Activated CD4-positive, alpha-beta memory T cell treated with anti-CD3 and anti-CD28 coated beads, Interleukin-2, amount 10 ng/mL, durations not matched to agents 7 days and 5 days (primary cell): ENCODE results near the gene SLC22A2. TPM values are rescaled to one million over a fixed set of nuclear protein-coding genes. Genes with fewer than 3 reads are reported as not detected.
"Not testable (repeated sequence)": the region's sequence is repeated elsewhere in the genome, so short reads cannot be mapped to it uniquely, and the experiment has no call there.

Experiments
- CTCF ChIA-PET: fragments of 350-600 bp; sonication (Branson Sonifier 250); formaldehyde crosslinking; loops from one replicate; lab custom pipeline; 2021; ENCODE audit warnings: antibody characterized with exemption, inconsistent platforms; lab: Charles Lee
- POLR2A ChIA-PET: fragments of 350-600 bp; sonication (Branson Sonifier 250); formaldehyde crosslinking; loops from one replicate; lab custom pipeline; 2021; ENCODE audit warnings: antibody characterized with exemption; lab: Charles Lee
- DNase-seq: peaks from one replicate; pipeline ENCODE4 v3.0.0-alpha.2; 2020
- H3K27ac Mint-ChIP-seq: one replicate; pipeline ENCODE4 v1.8.0; 2021; ENCODE audit warnings: mild to moderate bottlenecking, mixed read lengths
- H3K27me3 Mint-ChIP-seq: one replicate; pipeline ENCODE4 v1.8.0; 2021; ENCODE audit warnings: mixed read lengths
- H3K36me3 Mint-ChIP-seq: one replicate; pipeline ENCODE4 v1.8.0; 2021; ENCODE audit warnings: low read depth, mixed read lengths
- H3K4me1 Mint-ChIP-seq: one replicate; pipeline ENCODE4 v1.8.0; 2021; ENCODE audit warnings: mixed read lengths
- H3K4me3 Mint-ChIP-seq: one replicate; pipeline ENCODE4 v1.8.0; 2021; ENCODE audit warnings: mild to moderate bottlenecking, mixed read lengths
- H3K9me3 Mint-ChIP-seq: one replicate; pipeline ENCODE4 v1.8.0; 2021; ENCODE audit warnings: mixed read lengths
- total RNA-seq, 2 experiments: library from RNA; stranded (reverse); gene quantifications; one replicate each; pipeline ENCODE4 v1.2.3, GENCODE V29; 2021

Gene SLC22A2
- total RNA-seq, 2 experiments from 2014 or later, result not detected

DNA sequence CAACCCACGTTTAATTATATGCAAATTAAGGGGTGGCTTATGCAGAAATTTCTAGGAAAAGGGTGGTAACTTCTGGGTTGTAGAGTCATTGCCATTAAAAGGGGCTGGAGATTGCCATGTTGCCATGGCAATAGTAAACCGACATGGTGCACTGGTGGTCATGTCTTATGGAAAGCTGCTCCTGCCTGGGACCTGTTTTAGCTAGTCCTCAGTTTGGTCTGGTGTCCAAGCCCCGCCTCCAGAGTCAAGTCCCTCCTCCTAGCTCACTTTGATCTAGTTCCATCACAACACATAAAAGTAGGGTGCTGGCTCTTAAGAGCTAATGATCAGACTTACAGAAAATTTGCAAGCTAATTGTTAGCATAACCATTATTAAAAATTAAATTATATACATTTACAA, 5.3 kb downstream of the SLC22A2 start:
- CTCF ChIA-PET, result interaction anchor here (1.0 kb wide), 1 partner anchor 280 kb away, joined by 3 read pairs; no protein-coding TSS in a partner anchor
- Mint-ChIP-seq H3K4me3 (no peak overlapping the region), H3K27ac (no peak overlapping the region), H3K9me3 (no peaks in the 10 kb centered on the region), H3K4me1 (no peaks in the 10 kb centered on the region), H3K36me3 (no peaks in the 10 kb centered on the region), H3K27me3 (peaks cover 2% of the 10 kb centered on the region)
- DNase-seq, result no peak
- POLR2A ChIA-PET, result no interaction called here

DNA sequence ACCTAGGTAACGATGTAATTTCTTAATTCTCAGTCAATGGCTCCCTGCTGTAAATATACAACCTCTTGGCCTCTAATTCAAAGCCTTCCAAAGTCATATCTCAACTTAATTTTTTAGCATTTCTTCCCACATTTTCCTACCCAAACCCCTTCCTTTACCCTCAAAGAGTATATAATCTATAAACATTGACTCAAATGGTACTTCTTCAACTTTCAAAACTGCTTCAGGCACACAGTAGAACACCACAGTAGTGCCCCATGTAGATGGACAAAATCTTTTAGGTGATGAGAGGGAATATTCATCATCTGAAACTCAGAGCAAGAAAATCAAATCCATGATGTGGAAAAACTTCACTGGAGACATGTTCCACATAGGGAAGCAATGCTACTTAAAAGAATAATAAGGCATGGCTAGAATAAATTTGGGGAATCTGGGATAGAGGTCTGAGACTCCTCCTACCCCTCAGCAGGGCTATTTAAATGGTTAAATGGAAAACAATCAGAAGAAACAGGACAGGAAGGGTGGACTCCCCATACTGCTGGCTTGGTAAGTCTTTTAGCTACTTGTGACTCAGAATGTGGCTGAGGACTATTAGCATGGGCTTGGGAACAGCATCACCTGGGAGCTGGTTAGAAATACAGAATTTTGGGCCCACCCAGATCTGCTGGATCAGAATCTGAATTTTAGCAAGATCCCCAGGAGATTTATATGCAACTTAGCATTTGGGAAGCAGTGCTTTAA, 6.4 kb downstream of the SLC22A2 start:
- H3K27ac Mint-ChIP-seq, result no peak overlapping the region
- no peaks in the 10 kb centered on the region for H3K4me1 Mint-ChIP-seq
- peaks cover 2% of the 10 kb centered on the region for H3K27me3 Mint-ChIP-seq
- ChIA-PET CTCF (no interaction called here), POLR2A (interaction anchor here (0.9 kb wide), 1 partner anchor 184 kb away, joined by 3 read pairs; no protein-coding TSS in a partner anchor)
- no peak for DNase-seq
- no peak overlapping the region for H3K4me3 Mint-ChIP-seq
- H3K36me3 Mint-ChIP-seq, result no peaks in the 10 kb centered on the region
- H3K9me3 Mint-ChIP-seq, result no peaks in the 10 kb centered on the region

DNA sequence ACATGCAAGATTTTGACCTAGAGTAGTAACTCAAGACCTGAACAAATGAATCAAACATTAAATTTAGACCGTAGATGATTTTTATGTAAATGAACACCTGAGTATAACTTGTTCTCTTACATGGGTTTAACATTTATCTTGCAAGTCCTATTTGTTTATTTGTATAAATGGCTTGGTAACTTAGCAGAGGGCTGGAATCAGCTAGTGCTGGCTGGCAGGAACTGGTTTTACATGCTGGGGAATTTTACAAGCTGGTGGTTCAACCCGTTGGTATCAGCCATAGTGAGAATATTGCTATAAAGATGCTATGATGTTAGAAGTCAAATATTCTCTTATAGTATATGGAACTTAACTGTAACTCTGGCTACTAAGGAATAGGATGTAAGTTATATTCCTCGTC, 8.9 kb downstream of the SLC22A2 start:
- peaks cover 2% of the 10 kb centered on the region for H3K27me3 Mint-ChIP-seq
- no peak for DNase-seq
- H3K36me3 Mint-ChIP-seq, result no peaks in the 10 kb centered on the region
- H3K4me1 Mint-ChIP-seq, result no peaks in the 10 kb centered on the region
- no peak overlapping the region for H3K27ac Mint-ChIP-seq
- ChIA-PET CTCF (no interaction called here), POLR2A (no interaction called here)
- H3K4me3 Mint-ChIP-seq, result no peak overlapping the region
- no peaks in the 10 kb centered on the region for H3K9me3 Mint-ChIP-seq

DNA sequence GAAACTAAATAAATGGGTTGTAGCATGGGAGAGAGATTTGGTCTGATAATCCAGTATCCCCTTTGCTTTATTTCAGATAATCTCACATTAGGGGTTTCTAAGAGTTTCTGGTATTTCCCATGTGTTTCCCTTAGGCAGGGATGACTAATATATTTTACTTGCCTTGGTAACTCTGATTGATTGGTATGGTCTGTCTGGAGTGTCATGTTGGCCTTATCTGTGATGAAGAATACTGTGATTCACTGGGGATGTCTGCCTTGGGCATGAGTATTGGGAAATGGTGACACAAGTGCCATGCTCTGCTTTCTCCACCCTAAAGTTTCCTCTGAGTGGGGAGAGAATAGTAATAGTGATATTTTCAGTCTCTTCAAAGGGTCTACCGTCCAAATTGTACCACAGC, 10.1 kb downstream of the SLC22A2 start:
- Mint-ChIP-seq H3K27me3 (peaks cover 2% of the 10 kb centered on the region), H3K36me3 (no peaks in the 10 kb centered on the region), H3K4me3 (no peak overlapping the region), H3K9me3 (no peaks in the 10 kb centered on the region), H3K27ac (no peak overlapping the region), H3K4me1 (no peaks in the 10 kb centered on the region)
- ChIA-PET CTCF (no interaction called here), POLR2A (no interaction called here)
- DNase-seq, result no peak

DNA sequence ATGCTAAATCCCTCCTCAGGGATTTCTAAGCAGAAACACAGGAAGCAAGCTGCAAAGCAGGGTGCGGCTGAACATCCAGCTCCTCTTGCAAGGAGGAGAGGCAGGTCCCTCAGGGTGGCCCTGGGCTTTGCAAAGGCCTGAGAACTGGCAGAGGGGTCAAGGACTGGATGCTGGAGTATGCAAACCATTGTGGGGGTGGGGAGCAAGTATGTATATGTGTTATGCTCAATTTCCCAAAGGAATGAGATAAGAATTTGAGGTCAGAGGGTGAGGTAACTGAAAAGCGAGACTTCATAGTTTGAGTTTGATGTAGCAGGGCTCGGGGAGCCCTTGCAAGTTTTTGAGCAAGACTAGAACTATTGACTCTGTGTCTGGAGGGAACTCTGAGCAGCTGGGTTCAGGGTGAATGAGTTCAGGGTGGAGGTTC, 11.2 kb downstream of the SLC22A2 start:
- H3K4me1 Mint-ChIP-seq, result no peaks in the 10 kb centered on the region
- H3K27me3 Mint-ChIP-seq, result peaks cover 2% of the 10 kb centered on the region
- ChIA-PET POLR2A (no interaction called here), CTCF (no interaction called here)
- no peaks in the 10 kb centered on the region for H3K36me3 Mint-ChIP-seq
- H3K27ac Mint-ChIP-seq, result no peak overlapping the region
- no peak overlapping the region for H3K4me3 Mint-ChIP-seq
- no peaks in the 10 kb centered on the region for H3K9me3 Mint-ChIP-seq
- DNase-seq, result no peak

DNA sequence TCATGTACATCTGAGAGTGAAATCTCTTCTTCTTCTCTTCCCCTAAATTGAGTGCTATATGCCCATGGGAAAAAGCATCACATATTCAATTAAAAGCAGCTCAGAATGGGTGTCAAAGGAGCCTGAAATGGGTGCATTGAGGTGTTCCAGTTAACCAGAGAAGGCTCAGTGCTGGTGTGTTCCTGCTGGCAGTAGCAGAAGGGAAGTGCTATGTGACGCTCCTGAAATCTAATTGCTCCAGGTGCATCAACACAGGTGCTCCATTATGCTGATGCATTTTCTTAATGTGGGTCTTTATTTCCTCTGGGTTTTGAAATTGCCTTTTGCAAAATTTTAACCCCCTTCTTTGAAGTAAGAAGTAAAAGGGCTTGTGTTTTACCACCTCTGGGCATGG, 17.9 kb downstream of the SLC22A2 start:
- CTCF ChIA-PET, result no interaction called here
- peaks cover 5% of the 10 kb centered on the region for H3K9me3 Mint-ChIP-seq
- H3K4me1 Mint-ChIP-seq, result no peaks in the 10 kb centered on the region
- no peaks in the 10 kb centered on the region for H3K36me3 Mint-ChIP-seq
- no peak overlapping the region for H3K27ac Mint-ChIP-seq
- H3K27me3 Mint-ChIP-seq, result no peaks in the 10 kb centered on the region
- no peak overlapping the region for H3K4me3 Mint-ChIP-seq
- no peak for DNase-seq
- POLR2A ChIA-PET, result no interaction called here

DNA sequence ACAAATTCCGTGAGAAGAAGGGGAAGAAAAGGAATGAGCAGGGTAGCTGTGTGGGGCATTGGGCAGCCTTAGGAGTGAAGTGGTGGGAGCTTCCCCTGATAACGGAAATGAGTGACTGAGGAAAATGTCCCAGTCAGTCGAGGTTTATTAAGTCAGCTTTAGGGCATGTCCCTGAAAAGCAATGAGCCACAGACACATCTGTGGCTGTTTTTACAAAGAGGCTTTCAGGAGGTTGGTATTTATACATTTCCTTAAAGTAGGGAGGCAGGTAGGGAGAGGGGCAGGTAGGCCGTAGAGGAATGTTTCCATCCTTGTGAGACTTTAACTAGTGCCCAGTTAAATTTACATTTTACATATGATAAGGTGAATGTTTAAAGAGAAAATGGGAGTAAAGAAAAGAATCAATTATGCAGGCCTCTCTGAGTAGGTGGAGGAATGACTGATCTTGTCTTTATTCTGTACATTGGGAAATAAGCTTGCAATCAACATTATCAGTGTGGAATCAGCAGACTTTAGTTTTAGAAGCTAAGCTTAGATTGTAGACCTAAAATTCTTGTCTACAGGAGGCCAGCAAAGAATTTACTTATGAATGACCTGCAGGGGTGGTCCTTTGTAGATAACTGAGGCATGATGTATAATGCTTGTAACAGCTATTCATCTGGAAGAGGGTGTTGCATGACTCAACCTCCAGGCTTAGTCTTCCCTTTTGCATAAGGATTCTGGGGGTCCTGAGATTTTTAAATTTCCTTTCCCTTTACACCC, 18.5 kb downstream of the SLC22A2 start:
- Mint-ChIP-seq H3K27me3 (peaks cover under 1% of the 10 kb centered on the region), H3K4me3 (no peak overlapping the region), H3K27ac (no peak overlapping the region), H3K4me1 (no peaks in the 10 kb centered on the region), H3K36me3 (no peaks in the 10 kb centered on the region), H3K9me3 (peaks cover 5% of the 10 kb centered on the region)
- no peak for DNase-seq
- ChIA-PET POLR2A (no interaction called here), CTCF (no interaction called here)

DNA sequence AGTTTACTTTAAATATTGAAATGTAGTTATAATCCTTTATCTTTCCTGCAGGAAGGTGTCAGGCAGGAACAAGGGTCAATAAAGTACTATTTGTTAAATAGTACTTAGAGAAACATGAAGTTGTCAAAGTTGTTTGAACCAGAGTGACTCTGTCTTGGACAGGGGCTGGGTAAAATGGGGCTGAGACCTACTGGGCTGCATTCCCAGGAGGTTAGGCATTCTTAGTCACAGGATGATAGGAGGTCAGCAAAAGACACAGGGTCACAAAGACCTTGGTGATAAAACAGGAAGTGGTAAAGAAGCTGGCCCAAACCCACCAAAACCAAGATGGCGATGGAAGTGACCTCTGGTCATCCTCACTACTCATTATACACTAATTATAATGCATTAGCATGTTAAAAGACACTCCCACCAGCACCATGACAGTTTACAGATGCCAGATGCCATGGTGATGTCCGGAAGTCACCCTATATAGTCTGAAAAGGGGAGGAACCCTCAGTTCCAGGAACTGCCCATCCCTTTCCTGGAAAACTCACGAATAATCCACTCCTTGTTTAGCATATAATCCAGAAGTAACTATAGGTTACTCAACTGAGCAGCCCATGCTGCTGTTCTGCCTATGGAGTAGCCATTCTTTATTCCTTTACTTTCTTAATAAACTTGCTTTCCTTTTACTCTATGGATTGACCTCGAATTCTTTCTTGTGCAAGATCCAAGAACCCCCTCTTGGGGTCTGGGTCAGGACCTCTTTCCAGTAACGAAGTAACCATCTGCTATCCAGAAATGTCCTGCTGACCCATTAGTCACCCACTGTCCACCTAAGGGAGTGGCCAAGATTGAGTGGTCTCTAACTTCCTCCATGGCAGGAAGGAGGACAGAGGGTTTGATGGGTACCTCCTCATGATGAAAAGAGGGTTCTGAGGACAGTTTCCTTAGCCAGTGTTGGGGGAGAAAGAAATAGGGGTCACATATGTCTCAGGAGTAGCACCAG, 19.6 kb downstream of the SLC22A2 start:
- no peak for DNase-seq
- H3K4me1 Mint-ChIP-seq, result no peaks in the 10 kb centered on the region
- peaks cover 5% of the 10 kb centered on the region for H3K9me3 Mint-ChIP-seq
- POLR2A ChIA-PET, result no interaction called here
- no peak overlapping the region for H3K27ac Mint-ChIP-seq
- CTCF ChIA-PET, result no interaction called here
- H3K36me3 Mint-ChIP-seq, result no peaks in the 10 kb centered on the region
- peaks cover 1% of the 10 kb centered on the region for H3K27me3 Mint-ChIP-seq
- no peak overlapping the region for H3K4me3 Mint-ChIP-seq

DNA sequence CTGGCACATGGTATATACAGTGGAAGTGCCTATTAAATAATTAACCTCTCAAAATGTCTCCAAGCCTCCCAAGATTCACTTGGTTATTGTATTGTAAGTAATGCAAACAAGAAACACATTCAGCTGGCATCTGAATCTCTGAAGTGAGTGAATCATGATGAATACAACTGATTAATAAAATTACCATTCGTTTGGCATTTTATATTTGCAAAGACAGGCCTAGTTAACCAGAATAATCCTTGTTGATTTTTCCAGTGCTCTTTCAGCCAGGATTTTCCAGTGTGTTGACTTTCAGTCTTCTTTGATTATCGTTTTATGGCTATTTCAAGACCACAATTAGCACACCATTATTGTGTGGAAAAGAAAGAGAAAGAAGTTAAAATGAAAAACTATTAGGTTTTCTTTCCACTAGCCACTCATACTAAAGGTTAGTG, 20.3 kb downstream of the SLC22A2 start:
- DNase-seq, result no peak
- peaks cover 1% of the 10 kb centered on the region for H3K27me3 Mint-ChIP-seq
- H3K9me3 Mint-ChIP-seq, result peaks cover 5% of the 10 kb centered on the region
- H3K4me1 Mint-ChIP-seq, result no peaks in the 10 kb centered on the region
- POLR2A ChIA-PET, result no interaction called here
- H3K27ac Mint-ChIP-seq, result no peak overlapping the region
- H3K4me3 Mint-ChIP-seq, result no peak overlapping the region
- H3K36me3 Mint-ChIP-seq, result no peaks in the 10 kb centered on the region
- CTCF ChIA-PET, result no interaction called here

DNA sequence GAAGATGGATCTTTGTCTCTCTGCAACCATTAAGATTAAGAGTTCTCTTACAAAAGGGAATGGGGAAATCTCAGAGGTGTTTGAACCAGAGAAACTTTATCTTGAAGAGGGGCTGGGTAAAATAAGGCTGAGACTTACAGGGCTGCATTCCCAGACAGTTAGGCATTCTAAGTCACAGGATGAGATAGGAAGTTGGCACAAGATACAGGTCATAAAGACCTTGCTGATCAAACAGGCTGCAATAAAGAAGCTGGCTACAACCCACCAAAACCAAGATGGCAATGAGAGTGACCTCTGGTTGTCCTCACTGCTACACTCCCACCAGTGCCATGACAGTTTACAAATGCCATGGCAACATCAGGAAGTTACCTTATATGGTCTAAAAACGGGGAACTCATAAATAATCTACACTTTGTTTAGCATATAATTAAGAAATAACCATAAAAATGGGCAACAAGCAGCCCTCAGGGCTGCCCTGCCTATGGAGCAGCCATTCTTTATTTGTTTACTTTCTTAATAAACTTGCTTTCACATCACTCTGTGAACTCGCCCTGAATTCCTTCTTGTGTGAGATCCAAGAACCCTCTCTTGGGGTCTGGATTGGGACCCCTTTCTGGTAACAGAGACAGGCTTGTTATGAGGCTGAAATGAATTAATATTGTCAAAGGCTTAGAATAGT, 20.9 kb downstream of the SLC22A2 start:
- H3K27me3 Mint-ChIP-seq, result not testable (repeated sequence)

DNA sequence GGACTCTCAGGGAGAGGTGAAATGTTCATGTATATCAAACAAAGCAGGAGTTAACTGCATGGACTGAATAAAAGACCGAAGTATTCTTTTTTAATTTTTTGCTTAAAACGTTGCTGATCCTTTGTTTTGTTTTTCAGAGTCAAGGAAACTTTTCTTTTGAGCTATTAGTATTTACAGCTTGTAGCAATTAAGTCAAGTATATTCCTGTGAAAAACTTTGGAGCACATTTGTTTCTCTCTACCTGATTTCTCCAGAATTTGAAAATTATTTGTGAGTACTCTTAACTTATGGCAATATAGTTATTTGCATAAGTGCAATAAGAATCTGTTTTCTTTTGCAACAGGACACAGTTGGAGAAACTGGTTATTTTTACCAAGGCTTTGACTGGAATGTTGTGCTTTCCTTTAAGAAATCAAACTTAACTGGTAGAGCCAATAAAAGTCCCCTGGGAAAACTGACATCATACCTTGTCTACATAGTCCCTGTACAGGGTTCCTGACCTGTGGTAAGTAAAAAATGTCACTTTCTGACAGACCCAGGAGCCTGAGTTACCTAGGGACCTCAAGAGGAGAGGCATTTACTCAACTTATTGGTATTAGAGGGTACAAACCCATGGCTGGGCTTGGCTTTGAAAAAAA, 22.3 kb downstream of the SLC22A2 start:
- H3K4me3 Mint-ChIP-seq, H3K27ac Mint-ChIP-seq, CTCF ChIA-PET, DNase-seq, H3K36me3 Mint-ChIP-seq, POLR2A ChIA-PET, H3K4me1 Mint-ChIP-seq, H3K9me3 Mint-ChIP-seq, H3K27me3 Mint-ChIP-seq: not testable (repeated sequence)

More for the DNA sequence above, 20.9 kb downstream of the SLC22A2 start:
- POLR2A ChIA-PET, H3K36me3 Mint-ChIP-seq, H3K27ac Mint-ChIP-seq, H3K4me1 Mint-ChIP-seq, H3K4me3 Mint-ChIP-seq, CTCF ChIA-PET, H3K9me3 Mint-ChIP-seq, DNase-seq: not testable (repeated sequence)

DNA sequence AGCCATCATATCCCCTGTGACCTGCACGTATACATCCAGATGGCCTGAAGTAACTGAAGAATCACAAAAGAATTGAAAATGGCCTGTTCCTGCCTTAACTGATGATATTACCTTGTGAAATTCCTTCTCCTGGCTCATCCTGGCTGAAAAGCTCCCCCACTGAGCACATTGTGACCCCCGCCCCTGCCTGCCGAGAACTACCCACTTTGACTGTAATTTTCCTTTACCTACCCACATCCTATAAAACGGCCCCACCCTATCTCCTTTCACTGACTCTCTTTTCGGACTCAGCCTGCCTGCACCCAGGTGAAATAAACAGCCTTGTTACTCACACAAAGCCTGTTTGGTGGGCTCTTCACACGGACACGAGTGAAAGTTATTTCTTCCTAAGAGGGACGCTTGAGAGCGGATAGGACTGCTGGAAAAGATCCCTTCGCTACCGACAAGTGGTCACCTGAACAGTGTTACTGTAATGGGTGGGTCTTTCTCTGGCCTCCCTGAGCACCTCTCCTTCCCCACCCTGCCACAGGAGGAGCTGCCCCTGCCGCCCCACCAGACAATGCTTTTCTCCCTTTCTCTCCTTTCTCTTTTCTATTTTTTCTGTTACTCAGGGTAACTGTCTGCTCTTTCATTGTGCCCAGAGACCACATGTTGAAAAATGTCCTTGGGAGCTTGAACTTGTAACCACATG, 24.5 kb downstream of the SLC22A2 start:
- H3K36me3 Mint-ChIP-seq, H3K4me3 Mint-ChIP-seq, DNase-seq, H3K27ac Mint-ChIP-seq, H3K9me3 Mint-ChIP-seq, CTCF ChIA-PET, H3K27me3 Mint-ChIP-seq, POLR2A ChIA-PET, H3K4me1 Mint-ChIP-seq: not testable (repeated sequence)
